Activated CD8-positive, alpha-beta memory T cell treated with anti-CD3 and anti-CD28 coated beads for 1 hour (primary cell): ENCODE measurements around the gene ALDH1L1.

Source experiments
- DNase-seq, 2 donors: peaks; one replicate each; pipeline ENCODE4 v3.0.0-alpha.2; 2020; ENCODE audit warnings: low read depth in 1 of 2; ENCODE audit errors: extremely low read depth in 1 of 2

The ALDH1L1 gene

DNA sequence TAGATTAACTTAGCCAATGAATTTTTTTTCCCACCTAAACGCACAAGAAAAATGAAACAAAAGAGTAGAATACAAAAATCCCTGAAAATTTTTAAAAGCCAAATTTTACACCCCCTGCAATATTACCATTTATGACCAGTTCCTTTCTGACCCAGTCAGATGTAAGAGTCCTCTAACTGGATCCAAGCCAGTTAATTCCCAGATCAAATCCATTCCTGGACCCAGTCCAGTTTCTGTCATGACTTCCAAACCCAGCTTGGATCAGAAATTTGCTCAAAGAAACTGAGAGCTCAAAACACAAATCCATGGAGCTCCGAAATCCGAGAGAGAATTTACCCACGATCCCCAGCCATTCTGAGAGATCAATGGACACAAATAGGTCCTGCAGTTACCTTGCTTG is 17.0 kb upstream of the ALDH1L1 start:
- DNase-seq = no peak

DNA sequence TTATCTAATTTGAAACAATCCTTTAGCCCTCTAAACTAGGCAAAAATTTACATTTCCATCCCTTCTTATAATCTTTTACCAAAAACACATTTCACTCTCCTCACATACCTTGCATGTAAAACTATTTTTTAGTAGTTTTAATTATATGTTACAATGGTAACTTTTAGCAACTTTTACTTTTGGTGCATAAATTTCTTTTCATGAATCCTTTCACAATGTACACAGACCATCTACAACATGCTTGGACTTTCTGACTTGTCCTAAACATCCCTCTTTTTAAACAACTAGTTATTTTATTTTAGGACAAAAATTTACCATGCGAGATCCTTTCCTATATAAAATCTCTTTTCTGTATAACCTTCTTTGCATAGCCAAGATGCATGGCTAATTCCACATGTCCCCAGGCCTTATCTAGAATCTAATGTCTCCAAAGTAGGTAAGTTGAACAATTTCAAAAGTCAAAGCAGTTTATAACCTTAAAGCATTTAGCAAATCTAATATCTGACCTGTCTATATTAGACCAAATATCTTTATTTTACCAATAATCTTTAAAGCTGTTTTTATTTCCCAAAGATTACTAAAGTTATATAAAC is 14.4 kb upstream of the ALDH1L1 start:
- DNase-seq = no peak

DNA sequence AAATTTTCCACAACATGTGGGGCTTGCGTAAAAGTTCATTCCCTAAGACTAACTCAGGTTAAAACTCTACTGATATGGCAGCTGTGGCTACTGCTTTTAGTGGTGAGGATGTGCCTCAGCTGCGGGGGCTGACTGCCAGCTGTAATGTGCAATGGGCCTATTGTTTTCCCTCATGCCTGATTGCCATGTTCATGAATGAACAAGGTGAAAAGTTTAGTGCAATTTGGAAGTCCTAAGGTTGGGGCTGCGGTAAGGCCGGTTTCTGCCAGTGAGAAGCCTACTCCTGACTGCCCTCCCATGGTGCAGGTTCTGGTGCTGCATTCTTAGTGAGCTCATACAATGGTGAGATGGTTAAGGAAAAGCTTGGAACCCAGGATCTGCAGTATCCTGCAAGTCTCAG is 10.9 kb upstream of the ALDH1L1 start:
- no peak for DNase-seq

DNA sequence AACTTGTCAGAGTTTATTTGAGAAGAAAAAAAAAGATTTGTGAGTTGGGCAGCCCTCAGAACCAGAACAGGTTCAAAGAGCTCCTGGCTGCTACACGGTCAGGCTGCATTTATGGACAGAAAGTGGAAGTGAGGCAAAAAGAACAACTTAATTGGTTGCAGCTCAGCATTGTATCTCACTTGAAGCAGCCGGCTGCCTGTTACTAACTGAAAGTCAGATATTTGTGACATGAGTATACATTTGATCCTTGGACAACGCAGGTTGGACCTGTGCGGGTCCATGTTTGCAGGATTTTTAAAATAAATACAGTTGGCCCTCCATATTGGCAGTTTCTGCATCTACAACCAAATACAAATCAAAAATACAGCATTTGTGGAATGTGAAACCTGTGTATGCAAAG is 7.5 kb upstream of the ALDH1L1 start:
- no peak for DNase-seq

DNA sequence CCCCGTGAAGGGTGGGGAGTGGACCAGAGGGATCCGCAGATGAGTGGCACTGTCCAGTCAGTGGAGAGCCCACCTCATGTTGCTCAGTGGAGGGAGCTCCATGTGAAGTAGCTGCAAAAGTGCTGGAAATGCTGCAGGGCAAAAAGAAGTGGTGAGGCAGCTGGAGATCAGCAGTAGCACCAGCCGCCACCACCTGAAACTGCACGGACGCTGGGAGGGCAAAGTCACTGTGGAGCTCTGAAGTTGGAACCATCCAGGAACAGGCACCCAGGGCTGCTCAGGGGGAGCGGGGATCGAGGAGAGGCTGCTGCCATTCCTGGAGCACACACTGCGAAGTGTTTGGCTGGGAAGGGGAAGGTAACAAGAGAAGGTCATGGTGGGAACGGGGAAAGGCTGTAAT is 6.4 kb upstream of the ALDH1L1 start:
- no peak for DNase-seq

DNA sequence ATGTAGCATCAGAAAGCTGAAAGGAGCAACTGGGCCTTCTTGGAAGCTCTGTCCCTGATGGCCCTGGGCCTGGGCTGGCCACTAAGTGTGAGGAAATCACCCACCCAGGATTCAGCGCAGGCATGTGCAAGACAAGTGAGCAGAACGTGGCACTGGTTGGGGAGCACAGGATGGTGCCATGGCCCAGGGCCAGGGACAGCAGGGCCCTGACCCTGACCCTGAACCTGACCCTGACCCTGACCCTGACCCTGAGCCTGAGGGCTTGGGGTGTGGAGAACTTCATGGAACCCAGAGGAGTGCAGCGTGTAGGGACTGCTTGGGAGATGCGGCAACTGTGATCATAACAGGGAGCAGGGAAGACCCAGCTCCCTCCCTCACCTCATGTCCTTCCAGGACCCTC is 5.9 kb upstream of the ALDH1L1 start:
- no peak for DNase-seq

DNA sequence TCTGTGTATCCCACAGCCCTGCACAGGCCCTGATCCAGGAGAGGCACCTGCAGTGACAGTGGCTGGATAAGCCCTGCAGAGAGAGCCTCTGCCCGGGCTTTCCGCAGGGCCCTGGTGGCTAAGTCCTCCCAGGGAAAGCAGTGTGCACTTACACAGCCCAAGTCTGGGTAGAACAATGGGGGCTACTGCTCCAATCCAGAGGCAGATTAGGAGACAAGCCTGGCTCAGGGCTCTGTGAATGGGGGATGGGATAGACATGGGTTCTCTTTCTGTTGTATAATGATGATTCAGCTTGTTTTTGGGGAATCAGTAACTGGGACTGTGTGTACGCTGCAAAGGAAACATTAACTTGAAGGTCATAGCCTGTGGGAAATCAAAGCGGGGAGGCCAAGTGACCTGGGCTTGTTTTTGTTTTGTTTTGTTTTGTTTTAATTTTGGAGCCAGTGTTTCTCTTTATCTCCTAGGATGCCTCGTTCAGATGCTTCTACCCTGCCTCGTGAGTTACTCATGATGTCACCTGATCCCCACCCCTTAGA is 4.1 kb upstream of the ALDH1L1 start:
- DNase-seq = no peak

DNA sequence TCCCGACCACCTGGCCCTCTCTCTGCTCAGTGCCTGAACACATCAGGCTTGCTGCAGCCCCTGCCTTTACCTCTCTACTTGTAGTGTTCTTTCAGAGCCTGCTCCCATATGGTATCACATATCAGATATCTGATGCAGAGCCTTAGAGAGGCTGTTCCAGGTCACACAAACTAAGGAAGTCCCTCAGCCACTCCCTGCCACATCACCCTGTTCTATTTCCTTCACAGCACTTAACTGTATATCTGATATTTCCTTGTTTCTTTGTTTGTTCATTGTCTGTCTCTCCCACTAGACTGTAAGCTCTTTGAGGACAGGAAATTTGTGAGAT is 976 bp upstream of the ALDH1L1 start:
- DNase-seq = no peak

DNA sequence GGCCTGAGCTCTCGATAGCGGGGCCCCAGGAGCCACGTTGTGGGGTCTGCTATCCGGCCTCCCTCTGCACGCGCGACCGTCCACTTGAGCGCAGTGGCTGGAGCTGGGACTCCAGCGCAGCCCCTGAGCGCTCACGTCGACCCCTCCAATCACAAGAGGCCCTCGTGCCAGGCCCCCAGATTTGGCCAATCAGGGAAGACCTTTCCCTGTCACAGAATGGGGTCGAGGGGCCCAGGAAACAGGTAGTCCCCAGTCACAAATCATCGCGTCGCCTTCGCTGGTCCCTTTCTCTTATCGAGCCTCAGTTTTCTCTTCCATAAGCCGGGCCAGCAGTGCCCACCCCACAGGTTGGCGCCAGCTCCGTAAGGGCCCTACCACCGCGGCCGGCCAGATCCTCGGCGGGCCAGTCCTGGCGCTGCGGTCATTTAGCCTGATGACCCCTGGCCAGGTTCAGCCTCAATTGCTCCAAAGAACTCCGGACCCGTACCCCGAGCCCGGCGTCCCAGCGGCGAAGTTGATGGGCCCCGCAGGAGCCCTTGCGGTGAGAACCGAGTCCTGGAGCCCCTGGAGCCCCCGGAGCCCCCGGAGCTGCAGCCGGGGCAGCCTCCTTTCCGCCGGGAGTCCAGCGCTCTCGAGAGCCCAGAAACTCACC is 435 bp downstream of the ALDH1L1 start:
- no peak for DNase-seq

DNA sequence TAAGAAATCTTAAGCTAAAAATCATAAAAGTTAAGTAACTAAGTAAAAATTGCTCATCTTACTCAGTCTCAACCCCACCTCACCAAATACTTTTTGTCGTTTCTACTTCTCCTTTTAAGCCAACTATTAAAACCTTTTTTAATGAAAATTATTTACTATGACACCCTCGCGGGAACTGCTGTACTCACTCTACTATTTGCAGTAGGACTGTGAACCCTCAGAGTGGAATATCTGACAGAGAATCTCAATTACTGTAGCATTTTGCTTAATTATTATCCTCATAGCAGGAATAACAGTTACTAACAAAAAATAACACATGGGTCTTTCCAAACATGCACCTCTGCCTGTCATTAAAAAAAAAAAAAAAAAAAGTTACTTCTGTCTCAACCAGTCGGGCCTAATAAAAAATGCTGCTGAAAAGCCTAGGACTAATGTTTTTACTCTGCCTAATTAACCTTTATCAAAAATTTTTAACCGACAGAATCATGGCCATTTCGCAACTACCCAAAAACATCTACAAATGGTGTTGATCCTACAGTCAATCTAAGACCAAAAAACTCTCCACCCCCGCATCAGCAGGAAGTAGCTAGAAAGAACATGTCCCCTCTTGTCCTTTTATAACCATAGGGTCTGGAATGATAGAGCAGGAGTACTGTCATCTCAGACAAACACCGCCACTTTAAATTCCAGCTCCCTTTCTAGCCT is 10.2 kb downstream of the ALDH1L1 start:
- no peak for DNase-seq

DNA sequence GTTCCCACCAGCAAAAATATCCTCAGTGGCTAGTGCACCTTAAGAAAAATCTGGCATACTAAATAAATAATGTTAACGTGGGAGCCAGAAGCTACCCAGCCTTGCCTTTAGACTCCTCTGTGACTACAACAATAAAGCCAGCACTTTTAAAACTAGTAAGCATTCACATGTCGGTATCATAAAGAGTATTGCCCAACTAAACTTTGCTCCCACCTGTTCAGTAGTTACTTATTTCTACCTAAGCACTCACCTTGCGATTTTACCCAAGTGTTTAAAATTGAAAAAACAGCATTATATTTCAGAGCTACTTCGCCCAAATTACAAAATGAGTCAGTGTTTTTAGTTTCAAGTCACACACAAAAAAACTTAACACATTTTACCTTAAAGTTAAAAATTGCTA is 12.8 kb downstream of the ALDH1L1 start:
- DNase-seq = no peak

DNA sequence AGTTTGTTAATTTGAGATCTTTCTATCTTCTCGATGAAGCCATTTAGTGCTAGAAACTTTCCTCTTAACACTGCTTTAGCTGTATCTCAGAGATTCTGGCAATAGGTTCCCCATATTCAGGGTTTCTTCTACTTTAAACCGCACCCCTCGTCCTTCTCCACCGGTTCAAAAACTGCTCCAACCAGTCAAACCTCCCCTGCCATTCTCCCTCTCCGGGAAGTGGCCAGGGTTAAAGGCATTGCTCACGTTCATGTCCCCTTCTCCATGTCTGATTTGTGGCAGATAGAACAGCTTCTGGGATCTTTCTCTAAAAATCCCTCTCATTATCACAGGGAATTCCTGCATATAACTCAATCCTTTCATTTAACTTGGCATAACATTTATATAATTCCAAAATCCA is 14.4 kb downstream of the ALDH1L1 start:
- no peak for DNase-seq

DNA sequence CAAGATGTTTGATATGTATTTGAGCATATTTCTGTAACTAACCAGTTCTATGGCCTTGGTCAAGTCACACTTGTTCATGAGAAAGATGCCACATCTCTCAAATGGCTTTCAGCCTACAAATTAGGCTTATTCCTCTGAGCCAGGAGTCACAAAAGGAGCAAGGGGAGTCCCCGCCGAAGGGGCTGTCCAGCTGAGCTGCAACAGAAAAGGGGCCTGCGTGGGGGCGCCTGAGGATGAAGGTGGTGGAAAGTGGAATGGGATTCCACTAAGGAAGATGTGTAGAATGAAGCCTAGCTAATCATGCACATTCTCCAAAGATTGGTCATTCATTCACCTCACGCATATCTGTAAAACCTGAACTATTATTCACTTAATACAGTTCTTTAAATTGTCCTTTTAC is 19.1 kb downstream of the ALDH1L1 start:
- DNase-seq = no peak

DNA sequence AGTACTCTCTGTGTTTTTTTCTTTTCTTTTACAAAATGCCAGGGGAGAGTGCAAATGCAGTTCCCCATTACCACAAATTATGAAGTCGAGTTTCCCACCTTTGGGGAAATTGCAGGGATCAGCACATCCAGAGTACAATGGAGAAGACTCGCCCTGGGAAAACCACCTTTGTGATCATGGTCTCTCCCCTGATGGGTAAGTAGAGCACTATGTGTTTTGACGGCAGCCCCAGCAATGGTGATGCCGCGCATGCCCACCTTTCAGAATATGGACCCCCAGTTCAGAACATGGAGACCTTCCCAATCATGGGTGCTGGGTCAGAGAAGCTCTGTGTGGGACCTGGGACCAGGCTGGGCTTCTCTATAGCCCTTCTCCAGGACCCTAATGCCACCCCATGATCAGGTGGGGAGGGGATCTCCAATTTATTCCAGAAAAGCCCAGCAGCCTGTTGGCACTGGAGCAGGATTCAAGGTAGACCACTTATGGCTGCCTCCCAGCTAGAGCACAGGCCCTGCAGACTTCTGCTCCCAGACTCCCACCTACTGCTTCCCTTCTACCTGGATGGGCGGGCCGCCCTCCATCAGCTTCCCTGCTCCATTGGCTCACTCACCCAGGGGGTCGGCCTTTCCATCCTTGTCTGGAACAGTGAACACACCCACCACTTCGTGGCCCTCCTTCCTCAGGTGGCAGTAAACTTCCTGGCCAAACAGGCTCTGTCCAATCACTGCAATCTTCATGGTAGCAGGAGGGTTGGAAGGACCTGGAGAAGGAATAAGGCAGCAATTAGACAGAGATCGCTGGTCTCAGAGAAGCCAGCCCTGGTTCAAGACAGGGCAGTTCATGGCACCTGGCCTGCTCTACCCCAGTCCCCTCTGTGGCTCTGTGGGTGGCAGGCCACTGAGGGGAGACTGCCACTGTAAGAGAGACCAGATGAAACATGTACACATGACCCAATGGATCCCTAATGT is 19.9 kb downstream of the ALDH1L1 start:
- no peak for DNase-seq

DNA sequence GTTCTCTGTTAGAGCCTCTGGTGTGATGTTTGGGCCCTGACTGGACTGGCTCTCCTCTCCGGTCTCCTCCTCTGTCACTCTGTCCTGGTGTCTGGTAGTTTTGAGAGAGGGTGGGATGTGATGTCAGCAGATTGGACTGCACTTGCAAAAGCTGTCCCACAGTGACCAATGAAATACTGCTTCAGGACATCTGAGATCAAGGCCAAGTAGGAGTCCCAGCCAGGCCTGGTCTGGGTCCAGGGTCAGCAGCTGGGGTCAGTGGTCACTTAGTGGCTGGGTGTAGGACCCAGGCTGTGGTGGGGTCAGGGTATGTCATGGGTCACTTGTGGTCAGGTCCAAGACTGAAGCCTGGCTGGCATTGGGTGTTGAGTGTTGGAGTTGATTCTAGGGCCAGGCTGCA is 20.9 kb downstream of the ALDH1L1 start:
- no peak for DNase-seq

DNA sequence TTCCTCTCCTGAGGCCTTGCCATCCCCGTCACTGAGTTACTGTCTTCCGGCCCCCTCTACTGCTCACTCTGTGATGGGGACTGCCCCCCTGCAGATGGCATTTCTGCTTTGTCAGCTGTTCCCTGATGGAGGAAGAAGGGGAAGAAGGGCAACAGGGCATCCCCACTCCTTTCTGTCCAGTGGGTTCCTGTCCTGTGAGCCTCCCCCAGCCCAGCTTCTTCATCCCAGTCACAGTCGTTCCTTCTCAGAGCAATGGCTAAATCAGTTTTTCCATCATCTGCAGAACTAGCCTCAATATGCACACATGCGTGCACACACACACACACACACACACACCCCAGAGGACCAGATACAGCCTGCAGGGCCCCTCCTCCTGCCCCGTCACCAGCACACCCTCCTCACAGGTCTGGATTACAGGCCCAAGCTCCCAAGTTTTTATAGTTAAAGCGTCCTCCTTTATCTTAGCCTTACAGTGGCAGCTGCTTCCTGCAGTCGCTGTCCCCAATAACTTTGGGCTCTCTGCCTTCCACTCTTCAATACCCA is 21.4 kb downstream of the ALDH1L1 start:
- DNase-seq = no peak

DNA sequence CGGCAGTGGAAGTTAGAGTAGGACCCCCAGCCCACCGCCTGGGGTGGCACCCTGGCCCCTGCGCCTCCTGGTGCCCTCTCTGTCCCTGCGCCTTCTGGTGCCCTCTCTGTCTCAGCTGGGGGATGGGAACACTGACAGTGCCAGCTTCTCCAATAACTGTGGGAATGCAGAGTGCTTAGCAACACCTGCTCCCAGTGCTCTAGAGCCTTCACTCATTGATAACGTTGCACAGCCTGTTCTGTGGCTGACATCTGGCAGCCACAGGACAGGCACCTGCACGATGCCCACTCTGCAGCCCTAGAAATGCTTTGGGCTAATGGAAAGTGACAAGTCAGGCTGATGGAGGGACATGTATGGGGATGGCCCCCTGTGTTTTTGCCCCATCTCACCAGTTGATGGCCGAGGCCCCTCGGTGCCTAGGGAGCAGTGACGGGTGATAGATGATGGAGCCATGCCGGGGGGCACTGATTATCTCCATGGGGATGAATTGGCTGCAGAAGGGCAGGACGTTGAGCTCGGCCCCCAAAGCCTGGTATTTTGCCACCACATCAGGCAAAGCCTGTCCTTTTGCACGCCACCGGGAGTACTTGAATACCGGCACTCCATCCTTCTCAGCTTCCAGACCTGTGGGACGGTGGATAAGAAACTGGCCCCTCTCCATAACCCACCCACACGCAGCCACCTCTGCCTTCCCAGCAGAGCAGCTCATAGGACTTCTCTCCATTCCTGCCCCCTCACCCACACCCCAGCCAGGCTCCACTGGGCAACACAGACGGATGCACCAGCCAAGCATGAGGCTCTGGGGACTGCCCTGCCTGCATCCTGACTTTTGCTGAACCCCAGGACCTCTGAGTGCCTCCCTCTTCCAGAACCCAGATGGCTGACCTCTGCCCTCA is 22.1 kb downstream of the ALDH1L1 start:
- no peak for DNase-seq

DNA sequence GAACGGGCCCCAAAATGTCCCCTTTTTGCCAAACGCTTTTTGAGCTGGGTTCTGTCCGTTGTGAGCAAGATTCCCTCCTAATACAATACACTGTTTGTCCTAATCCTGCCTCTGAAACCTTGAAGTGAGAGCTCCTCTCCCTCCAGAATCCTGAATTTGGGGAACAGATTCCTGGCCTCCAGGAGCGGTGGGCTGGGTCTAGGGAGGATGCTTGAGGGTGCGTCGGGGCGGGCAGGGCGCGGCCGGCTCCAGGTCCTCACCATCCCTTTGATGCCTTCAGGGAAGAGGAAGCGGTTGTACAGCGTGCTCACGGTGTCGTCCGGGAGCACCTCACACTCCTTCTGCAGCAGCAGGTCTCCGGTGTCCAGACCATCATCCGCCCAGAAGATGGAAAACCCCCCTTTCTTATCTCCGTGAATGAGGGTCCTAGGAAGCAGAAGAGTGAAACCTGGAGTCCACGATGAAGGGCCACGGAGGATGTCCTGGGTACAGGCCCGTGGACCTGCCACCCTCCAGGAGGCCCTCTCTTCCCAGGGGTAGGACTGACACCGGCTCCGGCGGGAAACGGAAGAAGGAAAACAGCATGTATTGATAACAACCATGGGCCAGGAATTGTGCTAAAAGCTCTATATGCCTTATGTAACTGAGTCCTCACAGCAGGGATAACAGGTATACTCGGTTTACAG is 23.2 kb downstream of the ALDH1L1 start:
- no peak for DNase-seq

DNA sequence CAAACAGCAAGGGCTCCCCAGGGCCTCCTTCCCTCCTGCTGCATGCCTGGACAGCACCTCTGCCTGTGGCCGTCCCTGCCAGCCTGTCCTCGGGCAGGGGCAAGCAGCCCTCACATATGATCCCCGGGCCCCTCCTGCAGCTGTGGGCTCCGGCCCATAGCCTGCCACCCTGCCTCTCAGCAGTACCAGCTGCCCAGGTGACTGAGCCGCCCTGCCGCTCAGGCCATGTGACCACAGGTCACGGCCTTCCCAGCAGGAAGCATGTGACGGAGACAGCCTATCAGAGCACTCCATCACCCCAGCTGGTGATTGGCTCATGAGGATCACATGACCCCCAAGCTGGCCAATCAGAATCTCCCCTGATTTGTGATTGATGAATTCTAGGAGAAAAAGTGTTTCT is 23.9 kb downstream of the ALDH1L1 start:
- no peak for DNase-seq
